T-helper 1 cell treated with Interleukin-12 subunit alpha and Interleukin-12 subunit beta and Interleukin-4 antibody, amounts not matched to agents 30 μg/mL and 1 μg/mL, for 36 hours (primary cell): ENCODE measurements around the gene NLGN4Y.
"Not testable (repeated sequence)": the region's sequence is repeated elsewhere in the genome, so short reads cannot be mapped to it uniquely, and the experiment has no call there.

Experiments used
- H3K27ac Mint-ChIP-seq: one replicate; pipeline ENCODE4 v1.8.0; 2021; ENCODE audit warnings: mild to moderate bottlenecking, mixed read lengths
- H3K27me3 Mint-ChIP-seq: one replicate; pipeline ENCODE4 v1.8.0; 2021; ENCODE audit warnings: low read depth, mixed read lengths
- H3K36me3 Mint-ChIP-seq: one replicate; pipeline ENCODE4 v1.8.0; 2021; ENCODE audit warnings: low read depth, mixed read lengths
- H3K4me1 Mint-ChIP-seq: one replicate; pipeline ENCODE4 v1.8.0; 2021; ENCODE audit warnings: low read depth, mixed read lengths
- H3K4me3 Mint-ChIP-seq: one replicate; pipeline ENCODE4 v1.8.0; 2021; ENCODE audit warnings: mild to moderate bottlenecking, moderate library complexity, mixed read lengths
- H3K9me3 Mint-ChIP-seq: one replicate; pipeline ENCODE4 v1.8.0; 2021; ENCODE audit warnings: mixed read lengths

The NLGN4Y gene

GRCh38 chrY:14834103-14835060 is 310.1 kb downstream of the NLGN4Y start:
- no peaks in the 10 kb centered on the region for H3K36me3 Mint-ChIP-seq
- no peaks in the 10 kb centered on the region for H3K4me1 Mint-ChIP-seq
- H3K9me3 Mint-ChIP-seq = no peaks in the 10 kb centered on the region
- no peaks in the 10 kb centered on the region for H3K27me3 Mint-ChIP-seq
- no peak overlapping the region for H3K4me3 Mint-ChIP-seq
- H3K27ac Mint-ChIP-seq = no peak overlapping the region

- no peak overlapping the region for H3K27ac Mint-ChIP-seq
- no peak overlapping the region for H3K4me3 Mint-ChIP-seq
- H3K4me1 Mint-ChIP-seq = no peaks in the 10 kb centered on the region
- H3K36me3 Mint-ChIP-seq = no peaks in the 10 kb centered on the region
- no peaks in the 10 kb centered on the region for H3K9me3 Mint-ChIP-seq
- H3K27me3 Mint-ChIP-seq = no peaks in the 10 kb centered on the region
Measured at GRCh38 chrY:14837466-14837865, 313.1 kb downstream of the NLGN4Y start.

- Mint-ChIP-seq H3K9me3 (no peaks in the 10 kb centered on the region), H3K27ac (no peak overlapping the region), H3K4me3 (no peak overlapping the region), H3K27me3 (no peaks in the 10 kb centered on the region), H3K36me3 (no peaks in the 10 kb centered on the region), H3K4me1 (no peaks in the 10 kb centered on the region)
Measured at GRCh38 chrY:14850734-14851133, 326.4 kb downstream of the NLGN4Y start.

GRCh38 chrY:14860448-14860847 is 336.1 kb downstream of the NLGN4Y start:
- Mint-ChIP-seq H3K27me3 (no peaks in the 10 kb centered on the region), H3K36me3 (no peaks in the 10 kb centered on the region), H3K4me3 (no peak overlapping the region), H3K4me1 (no peaks in the 10 kb centered on the region), H3K27ac (no peak overlapping the region), H3K9me3 (no peaks in the 10 kb centered on the region)

GRCh38 chrY:14861033-14861432 is 336.7 kb downstream of the NLGN4Y start:
- H3K4me3 Mint-ChIP-seq, H3K27me3 Mint-ChIP-seq, H3K27ac Mint-ChIP-seq, H3K4me1 Mint-ChIP-seq, H3K9me3 Mint-ChIP-seq, H3K36me3 Mint-ChIP-seq: not testable (repeated sequence)

- H3K27ac Mint-ChIP-seq = no peak overlapping the region
- H3K4me3 Mint-ChIP-seq = no peak overlapping the region
- H3K36me3 Mint-ChIP-seq = no peaks in the 10 kb centered on the region
- H3K9me3 Mint-ChIP-seq = peaks cover 8% of the 10 kb centered on the region
- H3K27me3 Mint-ChIP-seq = no peaks in the 10 kb centered on the region
- no peaks in the 10 kb centered on the region for H3K4me1 Mint-ChIP-seq
Measured at GRCh38 chrY:14871971-14872370, 347.6 kb downstream of the NLGN4Y start.
